Liver (tissue), 9 donors: ENCODE data around the gene FRS2. TPM values are rescaled to one million over a fixed set of nuclear protein-coding genes. Genes with fewer than 3 reads are reported as not detected.

Experiments
- DNase-seq: peaks from one replicate; pipeline ENCODE4 v3.0.0-alpha.2; 2017; ENCODE audit warnings: low spot score
- H3K27ac ChIP-seq, 2 donors: one replicate each; pipeline ENCODE4 v1.7.0; 2013; ENCODE audit warnings: inconsistent platforms in 2 of 2, low read length in 2 of 2, control low read depth in 1 of 2, low read depth in 1 of 2, mild to moderate bottlenecking in 1 of 2
- H3K27me3 ChIP-seq, 4 donors: one replicate each; pipeline versions ENCODE4 v1.6.1 to v1.7.0; 2013; ENCODE audit warnings: low read length in 3 of 4, inconsistent platforms in 1 of 4, mild to moderate bottlenecking in 1 of 4, moderate library complexity in 1 of 4; ENCODE audit not compliant: control insufficient read depth in 4 of 4, insufficient read depth in 4 of 4
- H3K36me3 ChIP-seq, 4 donors: one replicate each; pipeline versions ENCODE4 v1.6.1 to v1.7.0; 2013; ENCODE audit warnings: low read length in 3 of 4, mild to moderate bottlenecking in 3 of 4, low read depth in 1 of 4, moderate library complexity in 1 of 4; ENCODE audit not compliant: control insufficient read depth in 4 of 4, insufficient read depth in 3 of 4
- H3K4me1 ChIP-seq, 4 donors: one replicate each; pipeline versions ENCODE4 v1.6.1 to v1.7.0; 2013; ENCODE audit warnings: low read length in 3 of 4, mild to moderate bottlenecking in 3 of 4, moderate library complexity in 1 of 4; ENCODE audit not compliant: control insufficient read depth in 4 of 4, insufficient read depth in 4 of 4
- H3K4me3 ChIP-seq, 3 donors: one replicate each; pipeline versions ENCODE4 v1.6.1 to v1.7.0; 2013; ENCODE audit warnings: low read length in 3 of 3, control low read depth in 1 of 3, low read depth in 1 of 3, mild to moderate bottlenecking in 1 of 3
- H3K9ac ChIP-seq, 2 donors: one replicate each; pipeline ENCODE4 v1.7.0; 2013; ENCODE audit warnings: low read length in 2 of 2, mild to moderate bottlenecking in 2 of 2, moderate library complexity in 2 of 2, control low read depth in 1 of 2, low read depth in 1 of 2
- H3K9me3 ChIP-seq, 4 donors: one replicate each; pipeline versions ENCODE4 v1.6.1 to v1.7.0; 2013; ENCODE audit warnings: low read length in 3 of 4; ENCODE audit not compliant: control insufficient read depth in 4 of 4
- ATF3 ChIP-seq: IDR thresholded peaks from 2 replicates; pipeline ENCODE4 v1.6.1; 2016; ENCODE audit warnings: antibody characterized with exemption
- EGR1 ChIP-seq, 2 donors: IDR thresholded peaks; 2 replicates each; pipeline ENCODE4 v1.6.1; 2016 to 2018; ENCODE audit warnings: antibody characterized with exemption in 2 of 2, low read depth in 2 of 2
- FOXA1 ChIP-seq: IDR thresholded peaks from 2 replicates; pipeline ENCODE4 v1.6.1; 2016; ENCODE audit warnings: antibody characterized with exemption
- FOXA2 ChIP-seq: IDR thresholded peaks from 2 replicates; pipeline ENCODE4 v1.6.1; 2016; ENCODE audit warnings: antibody characterized with exemption
- GABPA ChIP-seq, 2 donors: IDR thresholded peaks in 1 of 2; conservative IDR thresholded peaks in 1 of 2; 2 replicates each; pipeline ENCODE4 v1.6.1; 2016; ENCODE audit warnings: antibody characterized with exemption in 2 of 2, mild to moderate bottlenecking in 1 of 2, moderate library complexity in 1 of 2
- HNF4A ChIP-seq, 2 donors: conservative IDR thresholded peaks; 2 replicates each; pipeline ENCODE4 v1.6.1; 2016; ENCODE audit warnings: antibody characterized with exemption in 2 of 2, mild to moderate bottlenecking in 2 of 2
- NR2F2 ChIP-seq: IDR thresholded peaks from 2 replicates; pipeline ENCODE4 v1.6.1; 2016; ENCODE audit warnings: antibody characterized with exemption
- RAD21 ChIP-seq, 2 donors: IDR thresholded peaks; 2 replicates each; pipeline ENCODE4 v1.6.1; 2016; ENCODE audit warnings: antibody characterized with exemption in 2 of 2, mild to moderate bottlenecking in 2 of 2
- REST ChIP-seq: IDR thresholded peaks from 2 replicates; pipeline ENCODE4 v1.6.1; 2016; ENCODE audit warnings: antibody characterized with exemption, mild to moderate bottlenecking
- RXRA ChIP-seq, 2 donors: IDR thresholded peaks; 2 replicates each; pipeline ENCODE4 v1.6.1; 2017 to 2018; ENCODE audit warnings: antibody characterized with exemption in 2 of 2, mild to moderate bottlenecking in 1 of 2
- SP1 ChIP-seq: IDR thresholded peaks from 2 replicates; pipeline ENCODE4 v1.6.1; 2018; ENCODE audit warnings: antibody characterized with exemption, mild to moderate bottlenecking
- TAF1 ChIP-seq: conservative IDR thresholded peaks from 2 replicates; pipeline ENCODE4 v1.6.1; 2016; ENCODE audit warnings: antibody characterized with exemption, mild to moderate bottlenecking
- WGBS: extraction: QIAGEN DNeasy Blood & Tissue Kit; methylation state at CpG from one replicate; pipeline ENCODE4 v1.1.7; 2013; 5-methylcytosine and 5-hydroxymethylcytosine counted together
- polyA plus RNA-seq, 2 donors: library from polyadenylated mRNA; stranded (reverse) in 1 of 2; unstranded in 1 of 2; fragments of 200-250 nt in 1 of 2; fragments of >200 nt in 1 of 2; fragmentation: Nextera tagmentation in 1 of 2; extraction: Ambion mirVana in 1 of 2; gene quantifications; one replicate each; pipeline versions ENCODE4 v1.2.1 to v1.2.3, GENCODE V29; 2013 to 2015
- total RNA-seq, 2 donors: library from RNA; depleted of rRNA; stranded (reverse); fragments of >200 nt; gene quantifications; one replicate each; pipeline ENCODE4 v1.2.3, GENCODE V29; 2014
- TF ChIP-seq, protein P1 (sequence below): fragments of 150-350 bp; IDR thresholded peaks from 2 replicates; pipeline ENCODE4 v1.5.1; 2017; ENCODE audit warnings: improper control_type of control experiment, low read depth, low read length; ENCODE audit not compliant: missing input control
- TF ChIP-seq, protein P2 (sequence below): IDR thresholded peaks from 2 replicates; pipeline ENCODE4 v1.6.1; 2016; ENCODE audit warnings: antibody characterized with exemption
- donor health status: healthy.
- donor health status: healthy.
- donor health status: healthy.
- donor health status: healthy.
- donor health status: healthy.

FRS2 gene, protein sequence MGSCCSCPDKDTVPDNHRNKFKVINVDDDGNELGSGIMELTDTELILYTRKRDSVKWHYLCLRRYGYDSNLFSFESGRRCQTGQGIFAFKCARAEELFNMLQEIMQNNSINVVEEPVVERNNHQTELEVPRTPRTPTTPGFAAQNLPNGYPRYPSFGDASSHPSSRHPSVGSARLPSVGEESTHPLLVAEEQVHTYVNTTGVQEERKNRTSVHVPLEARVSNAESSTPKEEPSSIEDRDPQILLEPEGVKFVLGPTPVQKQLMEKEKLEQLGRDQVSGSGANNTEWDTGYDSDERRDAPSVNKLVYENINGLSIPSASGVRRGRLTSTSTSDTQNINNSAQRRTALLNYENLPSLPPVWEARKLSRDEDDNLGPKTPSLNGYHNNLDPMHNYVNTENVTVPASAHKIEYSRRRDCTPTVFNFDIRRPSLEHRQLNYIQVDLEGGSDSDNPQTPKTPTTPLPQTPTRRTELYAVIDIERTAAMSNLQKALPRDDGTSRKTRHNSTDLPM
- total RNA-seq (10 to 100 TPM; 22.2 to 24.0 TPM), polyA plus RNA-seq (10 to 100 TPM in 1 of 2 donors, 1 to 10 TPM in 1; 7.0 to 21.6 TPM)

GRCh38 chr12:69470189-69471075 lies at the start of gene FRS2:
FRS2 (plus strand) TSS chr12:69470388; CDS start chr12:69569031, 98,643 bp downstream.
- Histone ChIP-seq H3K9ac (peak within 1 kb of the TSS; percentile 82 to 87), H3K4me3 (peak within 1 kb of the TSS; percentile 97 to 100 (median 97)), H3K9me3 (no peaks in the 10 kb centered on the region), H3K27ac (peak within 1 kb of the TSS; percentile 87 to 94), H3K27me3 (no peaks in the 10 kb centered on the region), H3K4me1 (peaks cover 9 to 47% (median 39%) of the 10 kb centered on the region in 4 donors), H3K36me3 (no peaks in the 10 kb centered on the region)
- DNase-seq: peak; percentile 91
- WGBS: under 1% methylated on average over 68 of the region's 68 CpGs
- TF ChIP-seq ATF3 (no peak), SP1 (peak; percentile 40), NR2F2 (no peak), HNF4A (conservative IDR thresholded peaks at IDR 0.05) (peak in 1 of 2 donors; percentile 17), RXRA (IDR thresholded peaks at IDR 0.05) (peak; percentile 8 to 15), TAF1 (no peak), RAD21 (IDR thresholded peaks at IDR 0.05) (peak; percentile 68 to 71), REST (peak; percentile 50), GABPA (IDR thresholded peaks at IDR 0.05 in 1 of 2, conservative IDR thresholded peaks at IDR 0.05 in 1 of 2) (peak; percentile 85 to 95), FOXA1 (no peak)
- TF ChIP-seq, protein P1, sequence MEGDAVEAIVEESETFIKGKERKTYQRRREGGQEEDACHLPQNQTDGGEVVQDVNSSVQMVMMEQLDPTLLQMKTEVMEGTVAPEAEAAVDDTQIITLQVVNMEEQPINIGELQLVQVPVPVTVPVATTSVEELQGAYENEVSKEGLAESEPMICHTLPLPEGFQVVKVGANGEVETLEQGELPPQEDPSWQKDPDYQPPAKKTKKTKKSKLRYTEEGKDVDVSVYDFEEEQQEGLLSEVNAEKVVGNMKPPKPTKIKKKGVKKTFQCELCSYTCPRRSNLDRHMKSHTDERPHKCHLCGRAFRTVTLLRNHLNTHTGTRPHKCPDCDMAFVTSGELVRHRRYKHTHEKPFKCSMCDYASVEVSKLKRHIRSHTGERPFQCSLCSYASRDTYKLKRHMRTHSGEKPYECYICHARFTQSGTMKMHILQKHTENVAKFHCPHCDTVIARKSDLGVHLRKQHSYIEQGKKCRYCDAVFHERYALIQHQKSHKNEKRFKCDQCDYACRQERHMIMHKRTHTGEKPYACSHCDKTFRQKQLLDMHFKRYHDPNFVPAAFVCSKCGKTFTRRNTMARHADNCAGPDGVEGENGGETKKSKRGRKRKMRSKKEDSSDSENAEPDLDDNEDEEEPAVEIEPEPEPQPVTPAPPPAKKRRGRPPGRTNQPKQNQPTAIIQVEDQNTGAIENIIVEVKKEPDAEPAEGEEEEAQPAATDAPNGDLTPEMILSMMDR: peak; percentile 31

DNA sequence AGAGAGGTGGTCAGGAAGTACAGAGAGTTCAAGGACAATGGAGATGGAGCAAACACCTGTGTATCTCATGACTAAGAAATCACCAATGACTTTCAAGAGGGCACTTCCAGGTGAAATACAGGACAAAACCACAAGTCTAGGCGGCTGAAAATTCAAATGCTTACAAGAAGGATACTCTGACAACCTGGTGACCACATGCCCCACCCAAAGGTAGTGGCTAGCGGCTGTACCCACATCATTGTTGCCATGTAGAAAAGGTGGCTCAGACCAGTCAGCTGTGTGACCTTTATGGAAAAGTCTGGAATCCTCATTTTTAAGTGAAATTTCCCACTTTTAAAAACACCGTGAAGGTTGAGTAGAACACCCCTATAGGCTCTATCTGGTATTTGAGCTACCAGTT lies 48.6 kb upstream of the FRS2 start:
- H3K36me3 ChIP-seq: no peaks in the 10 kb centered on the region
- WGBS: 98% methylated on average over 3 of the region's 3 CpGs
- DNase-seq: no peak
- no peaks in the 10 kb centered on the region for H3K9me3 ChIP-seq
- no peaks in the 10 kb centered on the region for H3K27me3 ChIP-seq
- H3K4me3 ChIP-seq: no peak overlapping the region
- TF ChIP-seq EGR1 (IDR thresholded peaks at IDR 0.05; ENCODE audit: low read depth in 2 of 2): no peak
- TF ChIP-seq FOXA2: no peak
- TF ChIP-seq, protein P1: no peak
- TF ChIP-seq, protein P2, sequence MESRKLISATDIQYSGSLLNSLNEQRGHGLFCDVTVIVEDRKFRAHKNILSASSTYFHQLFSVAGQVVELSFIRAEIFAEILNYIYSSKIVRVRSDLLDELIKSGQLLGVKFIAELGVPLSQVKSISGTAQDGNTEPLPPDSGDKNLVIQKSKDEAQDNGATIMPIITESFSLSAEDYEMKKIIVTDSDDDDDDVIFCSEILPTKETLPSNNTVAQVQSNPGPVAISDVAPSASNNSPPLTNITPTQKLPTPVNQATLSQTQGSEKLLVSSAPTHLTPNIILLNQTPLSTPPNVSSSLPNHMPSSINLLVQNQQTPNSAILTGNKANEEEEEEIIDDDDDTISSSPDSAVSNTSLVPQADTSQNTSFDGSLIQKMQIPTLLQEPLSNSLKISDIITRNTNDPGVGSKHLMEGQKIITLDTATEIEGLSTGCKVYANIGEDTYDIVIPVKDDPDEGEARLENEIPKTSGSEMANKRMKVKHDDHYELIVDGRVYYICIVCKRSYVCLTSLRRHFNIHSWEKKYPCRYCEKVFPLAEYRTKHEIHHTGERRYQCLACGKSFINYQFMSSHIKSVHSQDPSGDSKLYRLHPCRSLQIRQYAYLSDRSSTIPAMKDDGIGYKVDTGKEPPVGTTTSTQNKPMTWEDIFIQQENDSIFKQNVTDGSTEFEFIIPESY: no peak
- no peak overlapping the region for H3K9ac ChIP-seq
- H3K27ac ChIP-seq: no peak overlapping the region
- H3K4me1 ChIP-seq: peaks cover 0 to 14% (median 10%) of the 10 kb centered on the region in 4 donors
